RPMI8226 (cell line): ENCODE results near the gene NEGR1.

ENCODE experiments used
- DNase-seq: peaks from one replicate; pipeline ENCODE4 v3.0.0-alpha.2; 2015

Gene NEGR1

DNA sequence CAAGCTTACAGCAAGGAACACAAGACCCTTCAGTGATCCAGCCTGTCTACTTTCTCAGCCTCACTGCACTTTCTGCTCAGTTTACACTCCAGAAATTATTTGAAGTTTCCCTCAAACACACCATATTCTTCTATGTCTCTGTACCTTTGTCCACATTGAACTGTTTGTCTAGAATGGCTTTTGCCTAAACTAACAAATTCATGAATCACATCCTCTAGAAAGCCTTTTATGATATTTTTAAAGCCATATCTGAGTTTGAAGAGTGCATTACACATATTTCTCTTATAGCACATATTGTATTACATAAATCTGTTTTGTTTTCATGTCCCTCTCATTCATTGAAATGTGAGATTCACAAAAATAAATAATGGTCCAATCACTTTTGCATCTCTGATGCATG lies 755.5 kb downstream of the NEGR1 start:
- DNase-seq: no peak

DNA sequence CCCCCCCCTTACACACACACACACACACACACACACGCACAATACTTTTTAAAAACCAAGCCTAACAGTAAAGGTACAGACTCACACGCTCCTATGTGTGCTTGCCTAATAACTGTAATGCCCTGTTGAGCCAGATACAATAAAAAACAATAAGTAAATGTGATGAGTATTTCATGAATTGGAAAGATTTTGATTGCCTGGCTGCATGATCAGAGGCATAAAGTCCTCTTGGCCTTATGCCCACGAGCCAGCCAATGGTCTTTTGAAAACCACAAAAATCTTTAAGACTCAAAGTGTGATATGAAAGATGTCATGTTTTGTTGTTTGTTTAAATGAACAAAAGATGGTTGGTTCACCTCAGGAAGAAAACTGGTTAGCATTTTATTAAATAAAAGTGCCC lies 759.6 kb downstream of the NEGR1 start:
- no peak for DNase-seq

DNA sequence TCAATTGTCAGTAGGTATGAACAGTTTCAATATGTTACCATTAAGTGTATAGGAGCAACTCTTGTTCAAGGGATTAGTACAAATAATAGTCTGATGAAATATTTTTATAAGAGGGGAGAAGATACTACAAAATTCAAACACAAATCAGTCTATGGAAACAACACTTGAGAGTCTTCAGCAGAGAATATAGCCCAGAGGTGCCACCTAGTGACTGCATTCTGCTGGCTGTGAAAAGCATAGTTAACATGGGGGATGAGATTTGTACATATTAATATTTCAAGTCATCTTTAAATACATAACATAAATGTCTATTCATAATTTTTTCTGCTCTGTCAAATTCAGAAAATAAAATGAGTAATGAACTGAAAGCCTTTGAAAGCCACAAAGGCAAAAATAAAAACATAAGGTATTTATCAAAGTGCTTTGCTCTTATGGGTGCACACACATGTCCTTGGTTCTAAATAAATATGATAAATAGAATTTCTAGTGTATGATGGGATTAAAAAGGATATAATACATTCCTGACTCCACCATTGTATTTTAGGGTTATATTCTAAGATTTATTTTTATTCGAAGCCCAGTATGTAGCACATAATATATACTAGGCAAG lies 760.6 kb downstream of the NEGR1 start:
- DNase-seq: peak; percentile 15

DNA sequence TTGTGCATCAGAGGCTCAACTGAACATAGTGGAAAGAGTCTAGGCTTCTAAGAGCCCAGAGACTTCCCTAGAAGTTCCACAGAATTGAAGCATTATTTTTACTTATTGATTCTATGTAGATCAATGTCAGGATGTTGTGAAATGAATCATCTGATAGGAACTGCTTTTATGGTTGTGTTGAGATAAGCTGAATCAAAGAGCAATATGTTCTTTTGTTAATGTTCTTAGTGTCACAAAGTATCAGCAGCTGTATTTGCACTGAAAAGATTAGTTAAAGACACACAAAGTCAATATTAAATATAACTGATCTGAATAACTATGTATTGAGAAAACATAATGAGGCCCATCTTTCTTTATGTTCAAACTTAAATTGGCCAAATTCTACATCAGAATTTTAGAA lies 770.8 kb downstream of the NEGR1 start:
- no peak for DNase-seq

DNA sequence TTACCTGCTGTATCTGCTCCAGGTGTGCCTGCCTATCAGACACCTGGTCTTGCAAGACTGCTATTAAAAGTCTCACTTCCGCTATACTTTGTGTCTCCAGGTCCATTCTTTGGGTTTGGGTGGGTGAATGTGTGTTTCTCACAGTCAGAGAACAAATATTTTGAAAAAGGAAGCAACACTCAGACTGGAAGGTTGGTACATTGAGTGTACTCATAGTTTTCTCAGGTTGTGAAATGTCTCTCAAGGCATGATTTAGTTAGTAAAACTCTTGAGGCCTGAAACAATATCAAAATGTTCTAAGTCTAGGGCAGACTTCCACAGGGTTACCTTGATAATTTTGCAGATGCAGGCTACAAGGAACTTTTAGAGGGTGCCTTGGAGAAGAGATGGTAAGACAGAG lies 771.6 kb downstream of the NEGR1 start:
- DNase-seq: no peak

DNA sequence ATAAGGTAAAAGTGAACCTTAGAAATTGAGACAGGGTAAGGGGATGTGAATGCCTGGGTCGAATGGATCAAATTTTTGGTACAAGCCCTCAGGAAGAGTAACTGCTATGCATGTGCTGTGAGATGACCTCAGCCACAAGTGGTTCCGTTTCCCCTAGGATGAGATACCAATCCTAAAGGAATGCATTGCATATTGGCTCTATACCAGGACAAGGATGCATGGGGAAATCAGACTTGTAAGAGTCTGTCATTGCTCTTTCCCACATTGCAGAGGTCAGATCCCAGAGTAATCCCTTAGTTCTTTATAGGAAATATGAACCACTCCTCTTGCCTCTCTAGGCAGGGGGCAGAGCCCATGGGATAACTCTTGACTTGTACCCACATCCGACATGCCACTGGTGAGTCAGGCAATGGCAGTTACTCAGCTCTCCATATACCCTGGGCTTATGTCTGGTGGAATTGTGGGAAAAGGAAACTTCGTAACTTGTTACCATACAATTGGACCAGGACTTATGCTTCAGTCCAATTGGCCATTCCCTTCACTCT lies 773.2 kb downstream of the NEGR1 start:
- DNase-seq: no peak

DNA sequence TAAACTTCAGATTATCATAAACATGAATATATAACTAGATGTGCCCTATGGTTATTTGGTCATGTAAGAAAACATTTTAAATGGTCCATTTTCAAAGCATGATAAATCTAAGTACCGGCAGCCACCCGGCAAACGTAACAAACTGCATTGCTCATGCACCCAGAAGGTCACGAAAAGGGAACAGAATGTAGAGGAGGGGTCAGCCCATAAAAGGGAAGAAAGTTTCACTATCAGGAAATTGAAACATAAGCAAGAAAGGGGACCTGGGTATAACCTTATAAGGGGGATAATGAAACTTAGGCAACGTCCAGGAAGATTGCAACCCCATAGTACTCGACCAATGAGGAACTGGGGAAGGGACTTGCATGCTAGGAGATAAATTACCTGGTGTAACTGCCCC lies 780.3 kb downstream of the NEGR1 start:
- DNase-seq: no peak

DNA sequence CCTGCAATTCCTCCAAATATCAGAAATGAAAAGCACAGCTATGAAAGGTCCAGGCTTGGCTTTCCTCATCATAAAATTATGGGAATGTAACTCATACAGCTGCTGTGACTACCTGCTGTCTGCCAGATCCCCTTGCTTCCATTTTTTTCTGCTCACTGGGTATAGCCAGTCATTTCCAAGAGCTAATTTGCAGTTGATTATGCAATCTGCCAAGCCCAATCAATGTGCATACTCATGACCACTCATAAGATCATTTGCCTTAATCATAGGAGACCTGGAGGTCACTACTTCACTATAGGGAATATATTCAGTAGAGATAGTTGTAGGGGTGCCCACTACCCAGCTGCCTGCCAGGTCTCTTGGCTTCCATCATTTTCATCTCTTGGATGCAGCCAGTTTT lies 783.8 kb downstream of the NEGR1 start:
- DNase-seq: no peak

DNA sequence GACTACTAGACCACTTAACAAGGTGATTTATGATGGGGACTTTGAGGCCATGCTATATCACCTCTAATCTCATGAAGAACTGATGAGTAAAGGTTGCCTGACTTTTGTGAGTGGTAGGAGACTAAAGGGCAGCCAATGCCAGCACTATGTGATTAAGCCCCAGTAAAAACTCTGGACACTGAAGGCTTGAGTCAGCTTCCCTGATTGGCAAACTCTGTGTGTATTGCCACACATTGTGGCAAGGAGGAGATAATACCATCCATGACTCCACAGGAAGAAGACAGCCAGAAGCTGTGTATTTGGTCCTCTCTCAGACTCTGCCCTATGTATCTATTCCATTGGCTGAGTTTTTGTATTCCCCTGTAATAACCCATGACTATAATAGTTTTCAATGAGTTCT lies 788.2 kb downstream of the NEGR1 start:
- no peak for DNase-seq

DNA sequence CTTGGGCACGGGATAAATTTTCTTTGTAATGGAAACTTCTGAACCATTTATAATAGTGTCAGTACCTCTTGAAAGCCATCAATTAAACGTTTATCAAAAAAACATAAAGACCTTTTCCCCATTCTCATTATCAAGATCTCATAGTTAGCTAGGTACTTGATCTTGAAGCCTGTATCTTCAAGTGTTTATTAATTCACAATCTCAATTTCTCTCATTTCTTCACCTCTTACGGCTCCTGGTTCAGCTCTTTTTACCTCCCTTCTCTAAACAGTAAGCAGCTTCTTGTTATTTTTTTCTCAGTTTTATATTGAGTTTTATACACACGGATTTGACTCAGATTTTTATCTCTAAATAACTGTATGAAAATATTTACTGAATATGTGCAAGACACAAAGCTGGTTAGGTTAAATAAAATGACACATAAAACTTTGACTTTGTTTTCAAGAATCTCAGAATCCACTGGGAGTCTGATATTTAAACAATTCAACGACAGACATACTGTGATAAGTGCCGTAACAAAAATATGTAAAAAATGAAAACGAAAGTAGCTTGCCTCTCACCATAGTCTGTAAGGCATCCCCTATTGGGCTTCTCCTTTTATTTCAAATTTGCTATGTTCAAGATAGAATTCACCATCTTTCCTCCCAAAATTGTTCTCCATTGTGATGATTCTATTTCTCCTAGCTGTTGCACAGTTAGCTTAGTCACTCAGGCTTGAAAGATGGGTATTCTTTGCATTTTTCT lies 789.9 kb downstream of the NEGR1 start:
- DNase-seq: no peak

DNA sequence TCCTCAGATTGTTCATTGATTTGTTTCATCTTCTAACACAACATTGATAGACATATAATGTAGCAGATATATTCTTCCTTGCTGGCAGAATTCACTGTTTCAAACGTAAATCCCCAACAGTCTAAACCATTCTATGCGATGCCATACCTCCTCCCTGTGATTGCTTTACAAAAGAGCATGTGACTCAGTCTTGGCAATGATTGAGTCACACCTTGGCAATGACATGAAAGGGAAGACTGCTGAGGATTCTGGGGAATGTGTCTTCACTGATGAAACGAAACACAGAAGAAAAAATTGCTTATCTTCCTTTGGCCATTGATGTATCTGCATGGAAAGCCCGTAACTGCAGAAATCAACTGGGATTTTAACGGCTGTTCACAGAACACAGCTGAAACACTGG lies 791.9 kb downstream of the NEGR1 start:
- no peak for DNase-seq

DNA sequence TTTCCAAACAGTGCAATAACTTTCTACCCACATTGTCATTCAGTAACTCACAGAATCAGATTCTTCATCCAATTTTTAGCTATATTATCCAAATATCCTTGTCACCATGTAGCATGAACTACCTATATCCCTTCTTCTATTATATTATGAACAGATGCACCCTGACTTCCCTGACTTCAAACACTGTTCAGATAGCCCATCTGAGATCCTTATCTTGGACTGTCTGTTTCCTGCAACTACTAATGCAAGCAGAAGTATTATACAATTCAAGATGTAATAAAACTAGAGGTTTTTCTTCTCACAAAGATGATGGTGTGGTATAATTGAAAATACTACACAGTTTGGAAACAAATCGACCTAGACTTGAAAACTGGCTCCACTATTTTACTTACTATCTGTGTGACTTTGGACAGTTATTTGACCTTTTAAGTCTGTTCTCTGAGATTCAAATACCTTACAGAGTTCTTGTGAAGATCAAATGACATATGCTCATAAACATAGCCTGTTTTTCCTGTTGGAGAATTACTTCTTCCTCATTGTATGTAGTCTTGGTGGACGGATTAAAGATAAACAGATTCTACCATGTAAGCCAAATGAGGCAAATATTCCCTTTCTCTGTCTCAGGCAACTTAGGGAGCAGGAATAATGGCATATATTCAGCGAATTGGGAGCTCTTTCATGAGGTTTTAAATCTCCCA lies 793.6 kb downstream of the NEGR1 start:
- no peak for DNase-seq

DNA sequence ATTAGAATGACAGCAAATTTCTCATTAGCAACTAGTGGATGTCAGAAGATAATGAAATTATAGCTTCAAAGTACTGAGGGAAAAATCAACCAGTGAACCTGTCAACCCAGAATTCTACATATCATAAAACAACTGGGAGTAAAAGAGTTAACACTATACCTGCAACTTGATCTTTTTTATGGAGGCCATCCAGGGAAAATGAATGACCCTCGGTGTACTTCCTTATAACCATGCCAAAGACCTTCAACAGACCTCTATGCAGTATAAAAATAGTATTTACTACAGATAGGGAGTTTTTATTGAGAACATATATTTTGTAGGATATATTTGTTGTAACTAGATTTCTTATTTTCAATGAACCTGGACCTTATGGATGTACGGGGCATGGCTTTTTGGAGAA lies 809.0 kb downstream of the NEGR1 start:
- DNase-seq: no peak

DNA sequence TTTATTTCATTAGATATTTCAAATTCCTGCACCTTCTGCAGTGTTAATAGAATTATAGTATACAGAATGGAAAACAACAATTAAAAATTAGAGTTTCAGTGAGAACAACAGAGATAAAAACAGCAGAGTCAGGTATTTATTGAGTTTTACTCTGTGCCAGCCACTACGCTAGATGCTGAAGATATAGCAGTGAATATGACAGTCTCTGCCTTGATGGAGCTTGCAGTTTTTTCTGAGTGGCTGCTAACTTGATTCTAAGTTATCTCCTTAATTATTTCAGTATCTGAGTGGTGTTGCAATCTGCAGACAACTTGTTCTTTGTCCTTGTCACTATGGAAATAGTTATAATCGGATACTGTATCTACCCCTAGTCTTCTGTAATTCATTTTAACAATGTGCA lies 817.2 kb downstream of the NEGR1 start:
- no peak for DNase-seq

DNA sequence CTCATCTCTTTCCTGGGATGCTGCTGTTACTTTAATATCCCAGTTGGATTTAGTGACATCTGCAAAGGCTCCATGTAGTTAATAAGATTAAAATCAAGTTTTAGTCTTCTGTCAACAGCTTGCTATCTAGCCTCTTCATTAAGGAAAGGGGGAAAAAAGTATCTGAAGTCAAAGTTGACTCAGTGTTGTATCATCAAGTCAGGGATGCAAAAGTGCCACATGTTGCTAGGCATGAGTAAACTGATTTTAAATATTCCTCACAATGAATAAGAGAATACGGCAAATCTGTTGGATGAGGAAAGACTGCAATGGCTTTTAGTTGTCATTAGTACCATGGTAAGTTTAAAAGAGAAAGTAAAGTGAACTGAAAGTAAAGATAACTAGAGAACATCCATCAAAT lies 818.3 kb downstream of the NEGR1 start:
- DNase-seq: no peak

DNA sequence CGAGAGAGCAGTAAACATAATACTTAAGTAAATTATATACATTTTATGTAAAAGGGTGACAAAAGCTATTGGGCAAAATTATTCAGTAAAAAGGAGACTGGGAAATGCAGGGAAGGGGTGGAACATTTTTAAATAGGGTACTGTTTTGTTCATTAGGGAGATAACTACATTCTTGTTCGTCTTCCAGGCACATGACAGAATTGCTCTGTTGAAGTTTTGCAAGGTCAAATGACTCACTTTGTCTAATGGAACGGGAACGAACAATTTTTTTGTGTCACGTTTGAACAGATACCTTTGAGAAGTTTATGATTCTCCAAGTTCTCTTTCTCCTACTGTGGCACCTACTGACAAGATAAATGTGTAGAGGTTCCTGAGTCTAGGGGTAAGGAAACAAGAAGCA lies 819.2 kb downstream of the NEGR1 start:
- no peak for DNase-seq

DNA sequence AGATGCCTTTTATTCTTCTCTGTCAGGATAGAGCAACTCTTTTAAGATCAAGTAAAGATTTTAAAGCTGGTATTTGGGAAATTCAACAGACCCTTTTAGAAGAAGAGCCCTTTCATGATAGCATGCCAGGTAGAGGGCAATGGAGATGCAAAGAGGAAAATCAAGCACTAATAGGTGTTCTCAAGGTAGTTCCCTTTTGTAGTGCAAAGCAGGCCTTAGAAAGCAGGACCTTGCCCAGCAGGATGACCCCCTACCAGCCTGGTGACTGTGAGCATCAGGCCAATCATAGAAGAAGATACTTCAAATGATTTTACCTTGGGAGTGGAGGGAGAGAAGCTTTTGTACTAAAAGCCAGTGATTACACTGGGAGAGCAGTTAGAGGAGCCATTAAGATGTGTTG lies 820.1 kb downstream of the NEGR1 start:
- DNase-seq: no peak

DNA sequence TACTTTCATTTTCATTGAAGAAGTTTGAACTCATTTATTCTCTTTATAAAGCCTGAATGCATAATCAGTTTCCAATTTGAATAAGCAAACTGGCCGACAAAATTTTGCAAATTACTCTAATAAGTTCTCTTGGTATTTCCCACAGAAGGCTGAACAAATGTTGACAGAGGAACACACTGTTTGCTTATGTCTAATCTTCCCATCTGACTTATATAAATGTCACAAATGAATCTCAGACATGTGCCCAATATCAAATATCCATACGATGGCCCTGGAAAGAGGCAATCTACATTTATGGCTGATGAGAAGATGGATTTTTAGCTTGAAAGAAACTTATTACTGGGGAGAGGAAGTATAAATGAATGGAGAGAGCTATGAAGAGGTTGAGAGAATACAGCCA lies 820.9 kb downstream of the NEGR1 start:
- DNase-seq: no peak

DNA sequence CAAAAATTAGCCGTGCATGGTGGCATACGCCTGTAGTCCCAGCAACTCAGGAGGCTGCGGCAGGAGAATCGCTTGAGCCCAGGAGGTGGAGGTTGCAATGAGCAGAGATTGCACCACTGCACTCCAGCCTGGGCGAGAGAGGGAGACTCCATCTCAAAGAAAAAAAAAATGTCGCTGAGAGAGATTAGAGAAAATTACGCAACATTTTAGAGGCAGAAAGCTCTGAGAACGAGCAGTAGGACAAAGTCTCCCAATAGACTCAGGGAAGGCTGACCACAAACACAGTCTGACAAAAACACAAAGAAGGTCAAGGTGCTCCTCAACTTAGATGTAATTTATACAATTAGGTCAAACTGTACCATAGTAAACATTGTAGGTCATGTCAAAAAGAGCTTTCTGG lies 833.9 kb downstream of the NEGR1 start:
- DNase-seq: no peak

DNA sequence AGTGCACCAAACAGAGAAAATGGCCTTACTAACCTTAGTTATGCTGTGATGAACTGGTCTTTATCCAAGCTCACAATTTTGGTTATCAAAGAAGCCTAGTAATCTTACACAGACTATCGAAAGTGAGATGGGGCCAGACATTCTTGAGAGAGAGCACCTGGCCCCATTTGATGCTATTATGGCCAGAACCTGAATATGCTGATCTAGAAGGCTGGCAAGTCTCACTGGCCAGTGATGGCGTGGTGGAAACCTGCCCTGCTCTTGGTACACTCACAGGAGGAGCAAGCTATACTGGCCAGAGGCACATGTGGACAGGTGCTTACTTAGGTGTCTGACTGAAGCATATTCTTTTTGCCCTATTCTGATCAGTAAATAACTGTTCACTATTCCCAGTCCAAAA lies 843.7 kb downstream of the NEGR1 start:
- no peak for DNase-seq

DNA sequence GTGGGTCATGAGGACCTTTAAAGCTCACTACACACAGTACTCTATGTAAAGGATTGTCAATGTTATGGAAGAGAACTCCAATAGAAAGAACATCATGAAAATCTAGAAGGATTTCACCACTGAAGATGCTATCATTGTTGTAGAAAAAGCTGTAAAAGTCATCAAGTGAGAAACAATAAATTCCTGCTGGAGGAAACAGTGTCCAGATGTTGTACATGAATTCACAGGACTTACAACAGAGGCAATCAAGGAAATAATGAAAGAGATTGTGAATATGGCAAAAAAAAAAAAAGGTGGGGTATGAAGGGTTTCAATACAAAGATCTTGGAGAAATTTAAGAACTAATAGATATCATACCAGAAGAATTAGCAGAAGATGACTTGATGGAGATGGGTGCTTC lies 846.4 kb downstream of the NEGR1 start:
- no peak for DNase-seq

DNA sequence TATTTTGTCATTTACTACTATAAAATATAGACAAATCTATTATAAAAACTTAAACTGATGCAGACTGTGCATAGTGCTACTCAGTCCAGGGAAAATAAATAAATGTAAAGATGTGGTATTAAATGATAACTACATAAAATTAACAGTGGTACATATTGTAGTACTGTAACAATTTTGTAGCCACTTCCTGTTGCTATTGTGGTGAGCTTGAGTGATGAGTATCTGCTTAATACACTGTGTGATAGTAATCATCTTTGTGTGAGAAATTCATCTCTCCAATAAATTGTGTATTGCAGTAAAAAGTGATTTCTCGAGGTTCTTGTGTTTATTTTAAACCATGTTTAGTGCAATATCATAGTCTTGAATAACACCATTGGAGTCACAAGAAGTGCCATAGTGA lies 848.1 kb downstream of the NEGR1 start:
- DNase-seq: no peak

DNA sequence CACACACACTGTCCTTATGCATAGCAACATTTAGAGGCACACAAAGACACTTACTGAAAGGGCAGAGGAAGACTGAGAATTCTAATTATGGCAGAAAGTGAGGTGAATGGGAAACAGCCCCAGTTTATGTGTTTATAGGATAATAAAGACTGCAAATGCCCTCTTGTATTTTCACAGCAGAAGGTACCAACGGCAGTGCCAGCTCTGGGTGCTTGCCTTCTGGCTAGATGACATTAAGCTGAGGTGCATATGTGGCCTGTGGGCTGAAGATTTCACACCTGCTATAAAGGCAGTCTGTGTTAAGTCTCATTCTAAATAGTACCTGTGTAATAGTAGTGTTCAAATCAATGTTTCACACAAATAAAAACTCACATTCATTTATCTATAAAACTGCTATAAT lies 854.3 kb downstream of the NEGR1 start:
- DNase-seq: no peak

DNA sequence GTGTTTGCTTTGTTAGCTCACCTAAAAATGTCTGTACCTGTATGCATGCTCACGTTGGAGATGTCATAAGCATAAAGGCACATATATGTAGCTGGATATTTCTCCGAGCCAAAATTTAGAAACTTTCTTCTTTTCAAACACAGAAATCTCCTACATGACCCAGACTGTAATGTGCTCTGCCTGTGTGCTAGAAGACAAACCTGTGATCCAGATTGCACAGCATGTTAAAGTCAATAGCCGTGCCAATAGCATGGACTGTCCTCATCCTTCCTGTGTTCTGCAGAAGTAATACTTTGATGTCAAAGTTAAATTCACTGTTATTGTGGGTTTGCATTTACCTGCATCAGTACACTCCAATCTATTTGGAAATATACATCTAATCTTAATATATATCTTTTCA lies 855.3 kb downstream of the NEGR1 start:
- no peak for DNase-seq
